Epithelial cell of prostate (primary cell): ENCODE results near the gene RWDD4.

ENCODE experiments used
- DNase-seq: peaks from one replicate; pipeline ENCODE4 v3.0.0-alpha.2; 2011; ENCODE audit warnings: low read depth, low spot score
- H3K27ac ChIP-seq: fragments of 450-650 bp; 2 replicates; pipeline ENCODE4 v1.5.1; 2017; ENCODE audit warnings: mild to moderate bottlenecking

The RWDD4 gene

GRCh38 chr4:183607894-183608293 lies 51.1 kb downstream of the RWDD4 start:
- peak overlapping the region; percentile 69 for H3K27ac ChIP-seq
- DNase-seq, result no peak

GRCh38 chr4:183602557-183603027 lies 56.4 kb downstream of the RWDD4 start:
- no peak for DNase-seq

GRCh38 chr4:183601381-183601780 lies 57.6 kb downstream of the RWDD4 start:
- no peak for DNase-seq
- no peak overlapping the region for H3K27ac ChIP-seq

More at GRCh38 chr4:183602557-183603027, 56.4 kb downstream of the RWDD4 start:
- no peak overlapping the region for H3K27ac ChIP-seq

GRCh38 chr4:183600189-183600685 lies 58.7 kb downstream of the RWDD4 start:
- no peak overlapping the region for H3K27ac ChIP-seq
- no peak for DNase-seq

- DNase-seq, result no peak
- H3K27ac ChIP-seq, result no peak overlapping the region
Measured at GRCh38 chr4:183599690-183600089, 59.3 kb downstream of the RWDD4 start.

- no peak overlapping the region for H3K27ac ChIP-seq
- DNase-seq, result no peak
Measured at GRCh38 chr4:183599284-183599683, 59.7 kb downstream of the RWDD4 start.

GRCh38 chr4:183596067-183596757 lies 62.8 kb downstream of the RWDD4 start:
- no peak for DNase-seq
- H3K27ac ChIP-seq, result no peak overlapping the region

- H3K27ac ChIP-seq, result no peak overlapping the region
- DNase-seq, result no peak
Measured at GRCh38 chr4:183594823-183595222, 64.2 kb downstream of the RWDD4 start.

GRCh38 chr4:183591301-183591700 lies 67.7 kb downstream of the RWDD4 start:
- H3K27ac ChIP-seq, result no peak overlapping the region
- no peak for DNase-seq
